ENCODE measurements around the gene MSRB3. TPM values are rescaled to one million over a fixed set of nuclear protein-coding genes. Genes with fewer than 3 reads are reported as not detected.

Gene MSRB3
- total RNA-seq, 1 donor from 2014 or later: 77.3 TPM

DNA sequence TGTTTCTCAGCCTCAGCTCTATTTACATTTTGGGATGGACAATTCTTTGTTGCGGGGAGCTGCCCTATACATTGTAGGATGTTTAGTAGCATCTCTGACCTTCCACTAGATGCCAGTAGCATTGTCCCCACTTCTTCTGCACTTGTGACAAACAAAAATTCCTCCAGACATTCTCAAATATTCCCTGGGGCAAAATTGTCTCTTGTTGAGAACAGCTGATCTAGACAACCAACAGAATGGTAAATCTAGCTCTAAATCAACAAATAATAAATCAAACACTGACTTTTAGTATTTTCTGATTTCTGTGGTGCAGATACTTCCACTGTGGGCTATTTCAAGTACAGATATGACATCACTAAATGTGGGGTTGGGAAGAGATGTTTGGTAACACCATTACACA lies 60.7 kb downstream of the MSRB3 start:
- no peak overlapping the region for H3K27ac Mint-ChIP-seq (ENCODE audit: unreplicated experiment)
- no peaks in the 10 kb centered on the region for H3K27me3 Mint-ChIP-seq (ENCODE audit: unreplicated experiment)
- H3K36me3 Mint-ChIP-seq (ENCODE audit: unreplicated experiment): peaks cover 16% of the 10 kb centered on the region
- no peaks in the 10 kb centered on the region for H3K9me3 Mint-ChIP-seq (ENCODE audit: unreplicated experiment)
- TF ChIP-seq, protein P1, sequence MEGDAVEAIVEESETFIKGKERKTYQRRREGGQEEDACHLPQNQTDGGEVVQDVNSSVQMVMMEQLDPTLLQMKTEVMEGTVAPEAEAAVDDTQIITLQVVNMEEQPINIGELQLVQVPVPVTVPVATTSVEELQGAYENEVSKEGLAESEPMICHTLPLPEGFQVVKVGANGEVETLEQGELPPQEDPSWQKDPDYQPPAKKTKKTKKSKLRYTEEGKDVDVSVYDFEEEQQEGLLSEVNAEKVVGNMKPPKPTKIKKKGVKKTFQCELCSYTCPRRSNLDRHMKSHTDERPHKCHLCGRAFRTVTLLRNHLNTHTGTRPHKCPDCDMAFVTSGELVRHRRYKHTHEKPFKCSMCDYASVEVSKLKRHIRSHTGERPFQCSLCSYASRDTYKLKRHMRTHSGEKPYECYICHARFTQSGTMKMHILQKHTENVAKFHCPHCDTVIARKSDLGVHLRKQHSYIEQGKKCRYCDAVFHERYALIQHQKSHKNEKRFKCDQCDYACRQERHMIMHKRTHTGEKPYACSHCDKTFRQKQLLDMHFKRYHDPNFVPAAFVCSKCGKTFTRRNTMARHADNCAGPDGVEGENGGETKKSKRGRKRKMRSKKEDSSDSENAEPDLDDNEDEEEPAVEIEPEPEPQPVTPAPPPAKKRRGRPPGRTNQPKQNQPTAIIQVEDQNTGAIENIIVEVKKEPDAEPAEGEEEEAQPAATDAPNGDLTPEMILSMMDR (IDR thresholded peaks at IDR 0.05): no peak
- DNase-seq (ENCODE audit: extremely low spot score, unreplicated experiment): no peak
- no peak overlapping the region for H3K4me3 Mint-ChIP-seq (ENCODE audit: unreplicated experiment)
- peaks cover 26% of the 10 kb centered on the region for H3K4me1 Mint-ChIP-seq (ENCODE audit: unreplicated experiment)

DNA sequence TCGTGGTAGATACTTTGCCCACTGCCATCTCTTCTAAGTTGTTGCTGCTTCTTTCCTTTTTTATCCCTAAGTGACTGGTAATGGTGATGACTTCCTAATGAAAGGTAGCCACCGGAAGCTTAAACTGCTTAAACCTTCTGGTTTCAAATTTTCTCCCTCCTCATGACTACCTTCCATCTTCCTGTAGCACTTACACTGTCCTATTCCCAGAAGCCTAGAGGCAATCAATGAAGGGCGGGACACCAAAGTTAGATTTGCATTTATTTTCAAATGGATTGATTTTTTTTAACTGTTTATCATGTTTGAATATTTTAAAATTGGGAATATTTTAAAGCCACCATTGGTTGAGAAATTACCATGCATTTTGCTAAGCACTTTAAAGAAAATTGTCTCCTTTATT lies 64.7 kb downstream of the MSRB3 start:
- Mint-ChIP-seq H3K4me3 (ENCODE audit: unreplicated experiment) (no peak overlapping the region), H3K4me1 (ENCODE audit: unreplicated experiment) (peaks cover 2% of the 10 kb centered on the region), H3K27me3 (ENCODE audit: unreplicated experiment) (no peaks in the 10 kb centered on the region), H3K27ac (ENCODE audit: unreplicated experiment) (no peak overlapping the region), H3K36me3 (ENCODE audit: unreplicated experiment) (peaks cover 19% of the 10 kb centered on the region), H3K9me3 (ENCODE audit: unreplicated experiment) (peaks cover 3% of the 10 kb centered on the region)
- no peak for DNase-seq (ENCODE audit: extremely low spot score, unreplicated experiment)
- TF ChIP-seq, protein P1 (IDR thresholded peaks at IDR 0.05): no peak

DNA sequence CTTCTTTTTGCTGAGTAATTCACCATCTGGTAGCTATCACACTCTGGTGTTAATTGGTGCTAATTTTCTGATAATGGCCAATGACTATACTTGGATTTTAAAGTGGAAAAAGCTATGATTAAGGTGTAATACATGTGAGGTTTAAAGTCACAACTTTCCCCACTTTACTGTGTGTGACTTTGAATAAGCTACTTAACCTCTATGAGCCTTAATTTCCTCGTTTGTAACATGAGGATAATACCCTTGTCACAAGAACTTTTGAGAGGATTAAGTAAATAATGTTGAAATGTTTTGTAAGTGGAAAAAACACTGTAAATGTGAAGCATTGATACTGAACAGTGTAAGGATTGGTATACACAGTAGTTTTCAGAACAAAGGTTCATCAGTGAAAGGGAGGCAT lies 65.3 kb downstream of the MSRB3 start:
- no peaks in the 10 kb centered on the region for H3K27me3 Mint-ChIP-seq (ENCODE audit: unreplicated experiment)
- H3K36me3 Mint-ChIP-seq (ENCODE audit: unreplicated experiment): peaks cover 19% of the 10 kb centered on the region
- no peak for DNase-seq (ENCODE audit: extremely low spot score, unreplicated experiment)
- TF ChIP-seq, protein P1 (IDR thresholded peaks at IDR 0.05): no peak
- peaks cover 3% of the 10 kb centered on the region for H3K9me3 Mint-ChIP-seq (ENCODE audit: unreplicated experiment)
- H3K27ac Mint-ChIP-seq (ENCODE audit: unreplicated experiment): no peak overlapping the region
- H3K4me1 Mint-ChIP-seq (ENCODE audit: unreplicated experiment): peaks cover 2% of the 10 kb centered on the region
- H3K4me3 Mint-ChIP-seq (ENCODE audit: unreplicated experiment): no peak overlapping the region

DNA sequence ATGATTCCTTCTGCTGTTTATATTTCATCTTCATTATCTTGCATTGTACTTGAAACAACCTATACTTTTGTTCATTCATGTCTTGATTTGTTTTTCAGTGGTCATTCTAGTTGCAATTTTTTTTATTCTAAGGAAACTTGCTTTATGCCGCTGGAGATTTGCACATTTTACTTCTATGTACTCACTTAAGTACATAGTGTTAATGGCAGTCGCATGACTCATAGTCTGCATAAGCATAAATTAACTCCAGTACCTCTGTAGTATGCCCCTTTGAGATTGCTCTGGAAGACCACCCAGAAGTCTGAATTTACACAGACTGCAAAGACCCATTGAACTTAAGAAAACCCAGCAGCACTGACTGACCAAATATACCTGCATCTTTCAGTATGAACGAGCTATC lies 77.0 kb downstream of the MSRB3 start:
- TF ChIP-seq, protein P1 (IDR thresholded peaks at IDR 0.05): no peak
- Mint-ChIP-seq H3K4me3 (ENCODE audit: unreplicated experiment) (no peak overlapping the region), H3K9me3 (ENCODE audit: unreplicated experiment) (peaks cover 8% of the 10 kb centered on the region), H3K36me3 (ENCODE audit: unreplicated experiment) (peaks cover 13% of the 10 kb centered on the region), H3K27ac (ENCODE audit: unreplicated experiment) (no peak overlapping the region), H3K4me1 (ENCODE audit: unreplicated experiment) (peaks cover 20% of the 10 kb centered on the region), H3K27me3 (ENCODE audit: unreplicated experiment) (no peaks in the 10 kb centered on the region)
- no peak for DNase-seq (ENCODE audit: extremely low spot score, unreplicated experiment)

DNA sequence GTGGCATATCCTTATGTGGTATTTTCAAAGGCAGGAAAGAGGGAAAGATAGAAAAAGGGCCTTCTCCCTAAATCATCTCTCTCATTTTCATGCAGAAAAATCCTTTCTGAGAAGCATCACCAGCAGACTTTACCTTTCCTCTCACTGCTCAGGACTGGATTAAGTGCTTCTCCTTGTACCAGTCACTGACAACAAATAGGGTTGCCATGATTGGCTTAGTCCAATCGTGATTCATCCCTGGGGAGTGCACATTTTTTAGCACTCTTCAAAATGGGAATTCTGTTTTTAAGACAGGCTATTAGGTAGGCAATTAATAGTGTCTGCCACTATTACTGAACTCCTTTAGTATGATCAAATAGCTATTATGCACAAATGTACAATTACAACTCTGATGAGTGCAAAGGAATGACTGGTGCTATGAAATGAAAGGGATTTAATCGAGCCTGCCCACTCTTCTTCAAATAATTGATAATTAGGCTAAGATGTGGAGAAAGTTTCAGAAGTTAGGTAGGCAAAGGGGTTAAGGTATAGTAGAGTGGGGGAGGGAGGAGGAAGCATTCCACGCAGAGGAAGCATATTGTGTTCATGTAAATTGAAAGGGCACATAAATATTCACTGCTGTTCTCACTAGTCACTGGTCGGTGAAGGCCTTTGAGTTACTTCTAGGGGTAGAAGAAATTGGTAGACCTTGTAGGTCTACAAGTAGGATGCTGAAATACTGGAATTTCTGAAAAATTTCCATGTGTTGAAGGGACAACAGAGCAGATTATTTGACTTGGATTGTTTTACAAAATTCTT lies 84.0 kb downstream of the MSRB3 start:
- H3K36me3 Mint-ChIP-seq (ENCODE audit: unreplicated experiment): peaks cover 17% of the 10 kb centered on the region
- TF ChIP-seq, protein P1 (IDR thresholded peaks at IDR 0.05): no peak
- H3K27me3 Mint-ChIP-seq (ENCODE audit: unreplicated experiment): no peaks in the 10 kb centered on the region
- no peak overlapping the region for H3K4me3 Mint-ChIP-seq (ENCODE audit: unreplicated experiment)
- H3K4me1 Mint-ChIP-seq (ENCODE audit: unreplicated experiment): peaks cover 20% of the 10 kb centered on the region
- H3K9me3 Mint-ChIP-seq (ENCODE audit: unreplicated experiment): no peaks in the 10 kb centered on the region
- no peak for DNase-seq (ENCODE audit: extremely low spot score, unreplicated experiment)
- H3K27ac Mint-ChIP-seq (ENCODE audit: unreplicated experiment): no peak overlapping the region
